Skin of body (tissue), 2 donors: ENCODE results near the gene NAV2. TPM values are rescaled to one million over a fixed set of nuclear protein-coding genes. Genes with fewer than 3 reads are reported as not detected.

ENCODE experiments used
- DNase-seq: peaks from one replicate; lab custom pipeline; 2025; lab: John Stamatoyannopoulos, UW
- total RNA-seq: library from RNA; depleted of rRNA; stranded (reverse); fragments of >200 nt; gene quantifications from one replicate; pipeline ENCODE4 v1.2.3, GENCODE V29; 2014

Gene NAV2
- total RNA-seq, 1 donor from 2014 or later = 13.6 TPM

GRCh38 chr11:20138707-20139106 lies 426.1 kb downstream of the NAV2 start:
- no peak for DNase-seq

GRCh38 chr11:20154381-20154780 lies 441.7 kb downstream of the NAV2 start:
- no peak for DNase-seq

- no peak for DNase-seq
Observed at GRCh38 chr11:20155683-20156279, 443.1 kb downstream of the NAV2 start.

- DNase-seq = no peak
Observed at GRCh38 chr11:20156280-20156875, 443.7 kb downstream of the NAV2 start.

GRCh38 chr11:20156876-20157613 lies 444.4 kb downstream of the NAV2 start:
- no peak for DNase-seq

- DNase-seq = no peak
Observed at GRCh38 chr11:20157728-20158127, 445.1 kb downstream of the NAV2 start.

GRCh38 chr11:20158597-20159257 lies 446.1 kb downstream of the NAV2 start:
- DNase-seq = no peak

- no peak for DNase-seq
Observed at GRCh38 chr11:20159466-20160381, 447.1 kb downstream of the NAV2 start.

GRCh38 chr11:20160425-20161229 lies 448.0 kb downstream of the NAV2 start, which contains the start of gene DBX1:
TSS of gene DBX1 (minus strand) at chr11:20160475. CDS start at chr11:20160324, 151 bp downstream.
- no peak for DNase-seq

GRCh38 chr11:20161230-20161918 lies 448.7 kb downstream of the NAV2 start:
- no peak for DNase-seq

GRCh38 chr11:20161923-20162744 lies 449.5 kb downstream of the NAV2 start:
- no peak for DNase-seq

- no peak for DNase-seq
Observed at GRCh38 chr11:20162824-20163782, 450.5 kb downstream of the NAV2 start.

GRCh38 chr11:20163783-20164481 lies 451.3 kb downstream of the NAV2 start:
- DNase-seq = no peak
